ENCODE measurements around the gene BOD1L2.

Gene BOD1L2

DNA sequence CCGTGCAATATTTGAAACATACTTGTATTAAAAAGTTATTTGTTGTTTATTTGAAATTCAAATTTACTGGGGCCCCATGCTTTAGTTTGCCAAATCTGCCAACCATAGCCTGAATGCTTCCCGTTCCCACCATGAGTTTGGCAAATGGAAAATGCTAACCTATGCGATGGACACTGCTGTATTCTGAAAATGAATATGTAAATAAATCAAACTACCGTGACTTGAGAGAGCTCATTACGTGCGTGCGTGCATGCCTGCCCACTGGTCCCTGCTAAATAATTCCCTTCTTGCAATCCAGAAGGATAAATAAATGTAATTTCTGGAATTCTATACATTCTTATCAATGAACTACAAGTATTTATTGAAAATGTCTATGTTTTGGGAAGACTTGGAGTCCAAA, 3.2 kb downstream of the BOD1L2 start:
- DNase-seq (ENCODE audit: low spot score) = no peak

DNA sequence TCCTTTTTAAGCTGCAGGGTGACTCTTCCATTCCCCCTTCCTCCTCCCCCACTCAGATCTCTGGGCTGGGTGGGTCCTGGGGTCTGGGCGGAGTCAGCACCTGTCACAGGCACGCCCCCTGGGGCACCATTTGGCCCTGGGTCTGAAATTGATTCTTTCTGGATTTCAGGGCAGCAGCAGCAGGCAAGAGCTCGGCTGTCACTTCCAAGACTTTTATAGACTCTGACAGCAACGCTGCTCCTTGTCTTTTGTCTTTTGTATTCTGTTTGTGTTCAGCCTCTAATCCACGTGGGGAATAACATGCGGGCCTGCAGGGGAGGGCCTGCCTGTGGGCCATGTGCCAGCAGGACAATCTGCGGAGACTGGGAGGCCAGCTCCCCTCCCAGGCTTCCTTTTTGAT, 3.9 kb downstream of the BOD1L2 start:
- no peak for DNase-seq (ENCODE audit: low spot score)

GRCh38 chr18:57154191-57154830, 7.4 kb downstream of the BOD1L2 start:
- no peak for DNase-seq (ENCODE audit: low spot score)

GRCh38 chr18:57164401-57164800, 17.5 kb downstream of the BOD1L2 start:
- DNase-seq (ENCODE audit: low spot score) = no peak

GRCh38 chr18:57167617-57168308, 20.9 kb downstream of the BOD1L2 start:
- DNase-seq (ENCODE audit: low spot score) = no peak

DNA sequence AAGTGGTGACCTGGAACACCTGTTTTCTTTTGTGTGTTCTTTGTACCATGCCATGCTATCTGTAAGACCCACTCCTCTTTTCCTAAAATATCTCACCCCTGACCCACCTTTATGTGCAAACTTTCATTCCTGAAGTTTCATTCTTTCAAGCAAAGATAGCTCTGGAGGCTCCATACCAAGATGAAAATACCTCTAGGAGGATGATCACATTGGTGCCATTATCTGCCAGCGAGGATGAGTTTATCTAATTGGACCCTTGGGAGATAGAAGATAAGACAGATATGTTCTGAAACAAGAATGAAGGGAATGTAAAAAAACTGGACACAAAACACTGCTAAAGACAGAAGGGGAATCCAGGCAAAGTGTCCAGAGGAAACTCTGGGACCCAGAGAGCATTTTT, 24.1 kb downstream of the BOD1L2 start:
- no peak for DNase-seq (ENCODE audit: low spot score)

DNA sequence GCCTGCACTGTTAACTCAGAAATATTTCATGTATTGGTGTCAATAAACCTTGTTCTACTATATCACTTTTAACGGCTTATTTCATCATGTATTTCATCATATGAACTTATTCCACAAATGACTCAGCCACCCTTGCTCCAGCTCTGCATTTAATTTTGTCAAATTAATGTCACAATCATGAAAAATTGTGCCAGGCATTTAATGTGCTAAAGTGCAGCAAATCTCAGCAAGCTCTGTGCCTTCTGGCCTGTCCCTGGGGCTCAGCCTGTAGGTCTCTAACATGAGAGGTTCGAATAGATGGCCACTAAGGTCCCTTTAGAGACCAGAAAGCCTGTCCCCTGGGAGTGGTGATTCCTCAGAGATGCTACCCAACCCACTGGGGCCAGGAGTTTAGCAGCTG, 28.6 kb downstream of the BOD1L2 start:
- no peak for DNase-seq (ENCODE audit: low spot score)

DNA sequence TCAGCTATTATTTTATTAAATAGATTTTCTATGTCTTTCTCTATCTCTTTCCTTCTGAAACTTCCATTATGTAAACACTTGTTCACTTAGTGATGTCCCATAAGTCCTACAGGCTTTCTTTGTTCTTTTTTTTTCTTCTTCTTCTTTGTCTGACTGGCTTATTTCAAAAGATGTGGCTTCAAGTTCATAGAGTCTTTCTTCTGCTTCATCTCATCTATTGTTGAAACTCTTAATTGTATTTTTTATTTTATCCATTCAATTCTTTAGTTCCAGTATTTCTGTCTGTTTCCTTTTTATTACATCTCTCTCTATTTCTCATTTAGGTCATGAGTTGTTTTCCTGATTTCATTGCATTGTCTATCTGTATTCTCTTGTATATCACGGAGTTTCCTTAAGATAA, 38.5 kb downstream of the BOD1L2 start:
- DNase-seq (ENCODE audit: low spot score) = no peak

- DNase-seq (ENCODE audit: low spot score) = no peak
These were observed 42.1 kb downstream of the BOD1L2 start for GRCh38 chr18:57188851-57189557.

DNA sequence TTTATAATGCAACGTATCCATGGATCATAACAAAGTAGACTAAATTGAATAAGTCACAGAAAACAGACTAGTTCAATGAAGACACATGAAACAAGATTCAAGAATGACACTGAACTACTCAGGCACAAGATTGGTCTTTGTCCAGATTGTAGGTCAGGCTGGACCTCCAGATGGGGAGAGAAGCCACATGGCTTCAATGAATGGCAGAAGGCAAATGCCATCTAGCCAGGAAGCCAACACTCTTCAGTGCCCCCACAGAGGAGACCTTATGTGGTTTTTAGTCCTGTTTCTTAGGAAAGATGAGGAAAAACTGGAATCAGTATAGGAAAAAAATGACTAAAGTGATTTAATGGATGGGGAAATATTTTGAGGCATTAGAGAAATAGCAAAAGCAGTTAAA, 43.1 kb downstream of the BOD1L2 start:
- DNase-seq (ENCODE audit: low spot score) = no peak

DNA sequence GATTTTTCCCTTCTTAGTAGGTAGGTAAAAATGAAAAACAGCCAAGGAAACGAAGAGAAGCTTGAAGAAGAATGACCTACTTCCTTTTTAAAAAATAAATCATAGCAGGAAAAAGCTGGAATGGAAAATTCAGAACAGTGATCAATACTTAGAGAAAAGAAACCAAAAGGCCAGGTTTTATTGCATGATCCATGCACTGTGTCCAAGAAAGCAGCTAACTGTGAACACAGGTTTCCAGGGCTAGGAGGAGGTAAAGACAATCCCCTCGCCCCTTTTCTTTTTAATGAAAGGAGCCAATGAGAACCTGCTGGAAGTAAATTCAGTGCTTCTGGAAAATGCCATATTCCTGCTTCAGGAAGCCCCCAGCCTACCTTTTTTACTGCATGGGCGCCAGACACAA, 47.2 kb downstream of the BOD1L2 start:
- DNase-seq (ENCODE audit: low spot score) = no peak

- DNase-seq (ENCODE audit: low spot score) = no peak
These were observed 47.7 kb downstream of the BOD1L2 start for GRCh38 chr18:57194622-57195021.

DNA sequence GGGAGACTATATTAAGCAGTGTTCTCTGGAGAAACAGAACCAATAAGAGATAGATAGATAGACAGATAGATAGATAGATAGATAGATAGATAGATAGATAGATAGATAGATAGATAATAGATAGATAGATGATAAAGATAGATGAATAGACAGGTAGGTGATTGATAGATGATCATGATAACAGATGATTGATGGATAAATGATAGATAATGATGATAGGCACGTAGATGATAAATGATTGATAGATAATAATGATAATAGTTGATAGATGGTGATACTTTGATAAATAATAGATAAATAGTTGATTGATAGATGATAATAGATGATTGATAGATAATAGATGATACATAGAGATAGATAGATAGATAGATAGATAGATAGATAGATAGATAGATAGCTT, 48.5 kb downstream of the BOD1L2 start:
- no peak for DNase-seq (ENCODE audit: low spot score)

DNA sequence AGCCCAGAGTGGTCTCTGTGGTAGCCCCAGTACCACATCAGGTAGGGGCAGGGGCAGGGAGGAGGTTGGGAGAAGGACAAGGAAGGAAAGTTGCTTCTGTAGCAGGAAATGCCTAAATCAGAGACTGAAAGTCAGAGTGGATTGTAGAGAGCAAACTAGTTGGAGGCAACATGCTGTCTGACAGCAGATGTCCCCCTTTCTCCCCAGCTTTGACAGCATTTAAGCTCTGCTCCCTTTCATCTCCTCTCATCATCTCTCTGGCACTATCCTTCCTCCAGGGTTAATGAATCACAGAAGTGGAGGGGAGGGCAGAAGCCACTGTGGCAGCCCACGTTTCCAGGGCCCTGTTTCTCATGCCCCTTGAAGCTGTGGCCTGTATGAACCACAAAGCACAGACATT, 50.4 kb downstream of the BOD1L2 start:
- no peak for DNase-seq (ENCODE audit: low spot score)

GRCh38 chr18:57198073-57198472, 51.2 kb downstream of the BOD1L2 start:
- no peak for DNase-seq (ENCODE audit: low spot score)

Data from AG20443 (cell line).